NB4 (cell line): ENCODE results near the gene NDUFA13.

Experiments used
- CTCF ChIP-seq: IDR thresholded peaks from one replicate; pipeline ENCODE4 v1.5.1; 2012; ENCODE audit warnings: low read depth, low read length
- MYC ChIP-seq: IDR thresholded peaks from 2 replicates; pipeline ENCODE4 v1.6.1; 2011; ENCODE audit warnings: low read depth, low read length
- POLR2A ChIP-seq: IDR thresholded peaks from 2 replicates; pipeline ENCODE4 v1.6.1; 2011; ENCODE audit warnings: mild to moderate bottlenecking; ENCODE audit not compliant: insufficient read length; ENCODE audit errors: extremely low read depth
- TF ChIP-seq, protein P1 (sequence below): IDR thresholded peaks from 2 replicates; pipeline ENCODE4 v1.6.1; 2011; ENCODE audit warnings: low read depth, low read length

- TF ChIP-seq CTCF, result no peak
- TF ChIP-seq POLR2A, result no peak
- TF ChIP-seq, protein P1, sequence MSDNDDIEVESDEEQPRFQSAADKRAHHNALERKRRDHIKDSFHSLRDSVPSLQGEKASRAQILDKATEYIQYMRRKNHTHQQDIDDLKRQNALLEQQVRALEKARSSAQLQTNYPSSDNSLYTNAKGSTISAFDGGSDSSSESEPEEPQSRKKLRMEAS, result no peak
- TF ChIP-seq MYC, result no peak
Observed at GRCh38 chr19:19482809-19483596, 33.0 kb upstream of the NDUFA13 start.
